ENCODE data around the gene FA2H. TPM values are rescaled to one million over a fixed set of nuclear protein-coding genes. Genes with fewer than 3 reads are reported as not detected.

Gene FA2H
- total and polyA plus RNA-seq, 10 of the 15 experiments (the other 5 are each of a cell fraction or from before 2014, with no cell fraction given) = 0.05 to 0.73 (median 0.51) TPM; not detected in 3

- Histone ChIP-seq H3K36me3 (ENCODE audit: control insufficient read depth in 2 of 2, insufficient read depth in 2 of 2, low read length in 1 of 2) (peaks cover 0 to 8% of the 10 kb centered on the region in 2 experiments; a peak in 1 of 4 replicates), H3K9ac (ENCODE audit: control insufficient read depth, insufficient read depth, low read length) (no peak overlapping the region), H4K20me1 (ENCODE audit: control insufficient read depth, insufficient read depth) (no peaks in the 10 kb centered on the region), H3K27ac (ENCODE audit: control insufficient read depth, insufficient read depth) (no peak overlapping the region), H3K27me3 (replicated peaks in 1 of 2; ENCODE audit: control insufficient read depth in 2 of 2, insufficient read depth in 2 of 2, low read length in 1 of 2) (no peaks in the 10 kb centered on the region), H3K4me2 (ENCODE audit: control insufficient read depth, insufficient read depth) (no peak overlapping the region), H3K9me3 (replicated peaks; ENCODE audit: control insufficient read depth, insufficient read depth, low read length) (no peaks in the 10 kb centered on the region), H3K79me2 (ENCODE audit: control insufficient read depth, insufficient read depth, low read length) (no peaks in the 10 kb centered on the region; the same call in 1 of the 2 replicates), H3K4me1 (ENCODE audit: control insufficient read depth, insufficient read depth, low read length) (no peaks in the 10 kb centered on the region), H2AFZ (ENCODE audit: control insufficient read depth, low read depth, low read length) (no peak overlapping the region), H3K4me3 (no peak overlapping the region)
- in situ Hi-C loops (cut with MboI) (no loop called here), intact Hi-C loops (cut with micrococcal nuclease; ENCODE audit: unreplicated experiment) (no loop called here)
- ChIA-PET RAD21 (ENCODE audit: unreplicated experiment) (no interaction called here), CTCF (interaction anchor here (1.0 to 1.2 kb wide), 2 partner anchors 24 to 171 kb away, joined by 3 read pairs; partner anchors contain the start of gene RFWD3), POLR2A (interaction anchor here (0.8 kb wide), 1 partner anchor 20 kb away, joined by 3 read pairs; no protein-coding TSS in a partner anchor), SMC1A (ENCODE audit: uncharacterized antibody, unreplicated experiment) (interaction anchor here (0.8 to 0.9 kb wide), 2 partner anchors 8 to 10 kb away, joined by 3 to 4 read pairs; partner anchors contain the start of gene MLKL)
- no TSS peak for BruUV-seq (replicated peaks)
- no peak for FAIRE-seq
- TF ChIP-seq KAT2A (conservative IDR thresholded peaks at IDR 0.05; ENCODE audit: control insufficient read depth, low read depth, low read length) (no peak), DPF2 (IDR thresholded peaks at IDR 0.05) (no peak), RAD21 (IDR thresholded peaks at IDR 0.05; ENCODE audit: insufficient read depth, low read depth, low read length) (no peak), YY1 (IDR thresholded peaks at IDR 0.05; ENCODE audit: low read depth, low read length) (no peak)
- ATAC-seq = no peak
- DNase-seq (ENCODE audit: low read depth, low spot score) = no peak
- 91% methylated on average over 10 of the region's 10 CpGs for WGBS (ENCODE audit: insufficient coverage, insufficient replicate concordance, low lambda C conversion rate, missing lambda C conversion rate)
Observed at GRCh38 chr16:74691093-74691855, 83.3 kb downstream of the FA2H start.

- Histone ChIP-seq H3K9ac (ENCODE audit: control insufficient read depth, insufficient read depth, low read length) (no peak overlapping the region), H3K79me2 (ENCODE audit: control insufficient read depth, insufficient read depth, low read length) (no peaks in the 10 kb centered on the region), H3K4me2 (ENCODE audit: control insufficient read depth, insufficient read depth) (no peak overlapping the region), H3K27ac (ENCODE audit: control insufficient read depth, insufficient read depth) (no peak overlapping the region), H3K4me3 (no peak overlapping the region), H2AFZ (ENCODE audit: control insufficient read depth, low read depth, low read length) (no peak overlapping the region), H4K20me1 (ENCODE audit: control insufficient read depth, insufficient read depth) (no peaks in the 10 kb centered on the region), H3K9me3 (replicated peaks; ENCODE audit: control insufficient read depth, insufficient read depth, low read length) (no peaks in the 10 kb centered on the region), H3K4me1 (ENCODE audit: control insufficient read depth, insufficient read depth, low read length) (no peaks in the 10 kb centered on the region), H3K27me3 (replicated peaks in 1 of 2; ENCODE audit: control insufficient read depth in 2 of 2, insufficient read depth in 2 of 2, low read length in 1 of 2) (no peaks in the 10 kb centered on the region), H3K36me3 (ENCODE audit: control insufficient read depth in 2 of 2, insufficient read depth in 2 of 2, low read length in 1 of 2) (peaks cover 0 to 16% of the 10 kb centered on the region in 2 experiments; a peak in 2 of 4 replicates)
- FAIRE-seq (no peak), DNase-seq (ENCODE audit: low read depth, low spot score) (no peak), ATAC-seq (no peak)
- SMC1A ChIA-PET (ENCODE audit: uncharacterized antibody, unreplicated experiment) = no interaction called here
- RAD21 ChIA-PET (ENCODE audit: unreplicated experiment) = no interaction called here
- in situ Hi-C loops (cut with MboI) = no loop called here
- POLR2A ChIA-PET = no interaction called here
- BruUV-seq (replicated peaks) = no TSS peak
- TF ChIP-seq SMAD5 (IDR thresholded peaks at IDR 0.05; ENCODE audit: low read depth) = no peak
- no peak for TF ChIP-seq WRNIP1 (IDR thresholded peaks at IDR 0.05; ENCODE audit: borderline replicate concordance, low read depth, low read length)
- TF ChIP-seq NR2F1 (conservative IDR thresholded peaks at IDR 0.05) = no peak
- TF ChIP-seq MEF2B (IDR thresholded peaks at IDR 0.05; ENCODE audit: partially characterized antibody, poor library complexity, severe bottlenecking) = no peak
- TF ChIP-seq NKRF (conservative IDR thresholded peaks at IDR 0.05) = no peak
- 90% methylated on average over 11 of the region's 11 CpGs for WGBS (ENCODE audit: insufficient coverage, insufficient replicate concordance, low lambda C conversion rate, missing lambda C conversion rate)
- intact Hi-C loops (cut with micrococcal nuclease; ENCODE audit: unreplicated experiment) = no loop called here
- CTCF ChIA-PET = no interaction called here
Observed at GRCh38 chr16:74682556-74682955, 92.1 kb downstream of the FA2H start.
